ENCODE results near the gene THRB. TPM values are rescaled to one million over a fixed set of nuclear protein-coding genes. Genes with fewer than 3 reads are reported as not detected.

The THRB gene
- total and polyA plus RNA-seq, 9 of the 15 experiments (the other 6 are each of a cell fraction or from before 2014, with no cell fraction given) = 1.7 to 14.9 (median 6.9) TPM

- TF ChIP-seq RREB1 (CRISPR knock-in tag; IDR thresholded peaks at IDR 0.05) (no peak), E2F4 (CRISPR knock-in tag; IDR thresholded peaks at IDR 0.05; ENCODE audit: low read depth) (no peak), GATA2 (CRISPR knock-in tag; IDR thresholded peaks at IDR 0.05) (0 out of 2 replicates have a peak, but pooled peaks have one; percentile 28), HMGN3 (IDR thresholded peaks at IDR 0.05; ENCODE audit: borderline replicate concordance, extremely low read depth, insufficient read length, low read depth, low read length) (peak; percentile 40), NBN (IDR thresholded peaks at IDR 0.05; ENCODE audit: low read depth) (0 out of 2 replicates have a peak, but pooled peaks have one; percentile 24), MAX (CRISPR knock-in tag; IDR thresholded peaks at IDR 0.05) (no peak), ZNF57 (CRISPR knock-in tag; IDR thresholded peaks at IDR 0.05) (no peak), ZNF445 (CRISPR knock-in tag; IDR thresholded peaks at IDR 0.05; ENCODE audit: low read depth) (no peak), ZNF174 (CRISPR knock-in tag; IDR thresholded peaks at IDR 0.05) (no peak), TFAP4 (CRISPR knock-in tag; IDR thresholded peaks at IDR 0.05; ENCODE audit: borderline replicate concordance) (no peak), PML (IDR thresholded peaks at IDR 0.05; ENCODE audit: low read length) (peak; percentile 48; the same call in 1 of the 2 replicates), PRDM10 (IDR thresholded peaks at IDR 0.05; ENCODE audit: partially characterized antibody) (peak; percentile 14), CBFA2T2 (conservative IDR thresholded peaks at IDR 0.05) (peak; percentile 68), CCNT2 (IDR thresholded peaks at IDR 0.05; ENCODE audit: borderline replicate concordance, extremely low read depth, insufficient read length, low read depth, low read length) (peak; percentile 44), DPF2 (IDR thresholded peaks at IDR 0.05) (peak; percentile 71)
These were observed 188.7 kb downstream of the THRB start (continued) for GRCh38 chr3:24305795-24306467.

Data from K562 (cell line).